GM21528 (cell line): ENCODE results near the gene PATJ.
"Not testable (repeated sequence)": the region's sequence is repeated elsewhere in the genome, so short reads cannot be mapped to it uniquely, and the experiment has no call there.

Source experiments
- ATAC-seq: cut with Tn5 transposase; IDR thresholded peaks from one replicate; pipeline ENCODE4 v1.9.1; 2021; ENCODE audit warnings: mild to moderate bottlenecking, moderate library complexity; ENCODE audit not compliant: unreplicated experiment, low FRiP score

PATJ gene

GRCh38 chr1:61741711-61742619 lies at the start of gene PATJ:
PATJ (plus strand) TSS chr1:61742480; CDS start chr1:61762893, 20,413 bp downstream.
- peak; percentile 88 for ATAC-seq

- ATAC-seq: no peak
Observed at GRCh38 chr1:61699911-61700851, 42.1 kb upstream of the PATJ start.

- ATAC-seq: no peak
Observed at GRCh38 chr1:61708953-61709907, 33.0 kb upstream of the PATJ start.

GRCh38 chr1:61709908-61710289 lies 32.4 kb upstream of the PATJ start:
- no peak for ATAC-seq

- not testable (repeated sequence) for ATAC-seq
Observed at GRCh38 chr1:61711257-61711656, 31.0 kb upstream of the PATJ start.

GRCh38 chr1:61711969-61712368 lies 30.3 kb upstream of the PATJ start:
- no peak for ATAC-seq

GRCh38 chr1:61718996-61719663 lies 23.1 kb upstream of the PATJ start:
- not testable (repeated sequence) for ATAC-seq

GRCh38 chr1:61724506-61724812 lies 17.8 kb upstream of the PATJ start:
- peak; percentile 7 for ATAC-seq

- peak; percentile 100 for ATAC-seq
Observed at GRCh38 chr1:61724813-61725694, 17.2 kb upstream of the PATJ start, which contains the start of gene TM2D1. TM2D1 (minus strand) TSS chr1:61725141; CDS start chr1:61725120, 21 bp downstream.

GRCh38 chr1:61727544-61727943 lies 14.7 kb upstream of the PATJ start:
- ATAC-seq: no peak

GRCh38 chr1:61730679-61731078 lies 11.6 kb upstream of the PATJ start:
- ATAC-seq: not testable (repeated sequence)

- no peak for ATAC-seq
Observed at GRCh38 chr1:61732726-61733125, 9.6 kb upstream of the PATJ start.

GRCh38 chr1:61740751-61741700 lies 1.3 kb upstream of the PATJ start:
- ATAC-seq: no peak

- peak; percentile 65 for ATAC-seq
Observed at GRCh38 chr1:61742620-61743430, 545 bp downstream of the PATJ start.

GRCh38 chr1:61743431-61743705 lies 1.1 kb downstream of the PATJ start:
- no peak for ATAC-seq

- ATAC-seq: no peak
Observed at GRCh38 chr1:61743716-61744580, 1.7 kb downstream of the PATJ start.
